ENCODE data around the gene FOXP2. TPM values are rescaled to one million over a fixed set of nuclear protein-coding genes. Genes with fewer than 3 reads are reported as not detected.
"Not testable (repeated sequence)": the region's sequence is repeated elsewhere in the genome, so short reads cannot be mapped to it uniquely, and the experiment has no call there.

Gene FOXP2
- total RNA-seq, 4 donors from 2014 or later, result 11.8 to 25.8 (median 17.2) TPM

DNA sequence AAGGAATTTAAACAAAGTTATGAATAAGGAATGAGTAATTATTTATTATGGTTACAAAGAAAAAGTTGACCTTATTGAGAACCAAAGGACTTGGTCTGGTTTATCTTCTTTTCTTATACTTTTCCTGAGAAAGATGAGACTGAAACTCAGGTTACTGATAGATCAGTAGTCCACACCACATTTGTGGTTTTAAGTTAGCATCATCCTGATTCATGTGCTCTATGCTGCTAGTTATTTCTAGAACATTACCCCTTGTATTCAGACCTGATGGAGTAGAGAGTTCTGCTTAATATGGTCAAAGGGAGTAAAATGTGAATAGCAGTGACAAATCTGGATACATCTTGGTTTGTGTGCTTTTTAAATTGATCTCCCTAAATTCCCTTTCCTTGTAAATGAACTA is 63.8 kb downstream of the FOXP2 start:
- Histone ChIP-seq H3K9me3 (peaks cover 0 to 3% (median 0%) of the 10 kb centered on the region in 4 donors), H3K4me3 (no peak overlapping the region), H3K27me3 (no peaks in the 10 kb centered on the region), H3K4me1 (no peaks in the 10 kb centered on the region), H3K36me3 (no peaks in the 10 kb centered on the region), H3K27ac (no peak overlapping the region)
- TF ChIP-seq POLR2A (IDR thresholded peaks at IDR 0.05), result no peak
- no peak for TF ChIP-seq EP300 (IDR thresholded peaks at IDR 0.05)
- TF ChIP-seq, protein P1, sequence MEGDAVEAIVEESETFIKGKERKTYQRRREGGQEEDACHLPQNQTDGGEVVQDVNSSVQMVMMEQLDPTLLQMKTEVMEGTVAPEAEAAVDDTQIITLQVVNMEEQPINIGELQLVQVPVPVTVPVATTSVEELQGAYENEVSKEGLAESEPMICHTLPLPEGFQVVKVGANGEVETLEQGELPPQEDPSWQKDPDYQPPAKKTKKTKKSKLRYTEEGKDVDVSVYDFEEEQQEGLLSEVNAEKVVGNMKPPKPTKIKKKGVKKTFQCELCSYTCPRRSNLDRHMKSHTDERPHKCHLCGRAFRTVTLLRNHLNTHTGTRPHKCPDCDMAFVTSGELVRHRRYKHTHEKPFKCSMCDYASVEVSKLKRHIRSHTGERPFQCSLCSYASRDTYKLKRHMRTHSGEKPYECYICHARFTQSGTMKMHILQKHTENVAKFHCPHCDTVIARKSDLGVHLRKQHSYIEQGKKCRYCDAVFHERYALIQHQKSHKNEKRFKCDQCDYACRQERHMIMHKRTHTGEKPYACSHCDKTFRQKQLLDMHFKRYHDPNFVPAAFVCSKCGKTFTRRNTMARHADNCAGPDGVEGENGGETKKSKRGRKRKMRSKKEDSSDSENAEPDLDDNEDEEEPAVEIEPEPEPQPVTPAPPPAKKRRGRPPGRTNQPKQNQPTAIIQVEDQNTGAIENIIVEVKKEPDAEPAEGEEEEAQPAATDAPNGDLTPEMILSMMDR (IDR thresholded peaks at IDR 0.05), result no peak
- DNase-seq (ENCODE audit: low spot score in 2 of 2), result no peak

DNA sequence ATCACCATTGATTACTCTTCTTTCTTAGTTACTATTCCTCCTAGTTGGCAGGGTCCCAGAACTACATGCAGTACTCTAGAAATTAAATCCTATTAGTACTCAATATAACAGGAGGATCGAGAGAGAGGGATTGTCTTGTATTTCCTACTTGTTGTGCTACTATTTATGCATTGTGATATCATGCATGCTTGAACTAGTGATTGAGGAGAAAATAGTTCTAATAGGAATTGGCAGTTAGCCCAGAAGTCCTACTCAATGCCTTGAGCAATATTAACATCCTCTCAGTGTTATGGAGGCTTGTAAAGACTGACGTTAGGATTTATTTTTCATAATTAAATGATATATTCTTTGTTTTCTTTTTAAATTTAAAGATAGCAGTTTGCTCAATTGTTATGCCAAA is 67.4 kb downstream of the FOXP2 start:
- Histone ChIP-seq H3K36me3 (no peaks in the 10 kb centered on the region), H3K27ac (no peak overlapping the region), H3K9me3 (peaks cover 0 to 7% (median 0%) of the 10 kb centered on the region in 4 donors), H3K27me3 (no peaks in the 10 kb centered on the region), H3K4me3 (no peak overlapping the region), H3K4me1 (no peaks in the 10 kb centered on the region)
- WGBS, 2 donors, result 40 to 48% methylated on average over 2 of the region's 2 CpGs
- no peak for DNase-seq (ENCODE audit: low spot score in 2 of 2)
- TF ChIP-seq, protein P1 (IDR thresholded peaks at IDR 0.05), result no peak
- TF ChIP-seq EP300 (IDR thresholded peaks at IDR 0.05) (no peak), POLR2A (IDR thresholded peaks at IDR 0.05) (no peak)

DNA sequence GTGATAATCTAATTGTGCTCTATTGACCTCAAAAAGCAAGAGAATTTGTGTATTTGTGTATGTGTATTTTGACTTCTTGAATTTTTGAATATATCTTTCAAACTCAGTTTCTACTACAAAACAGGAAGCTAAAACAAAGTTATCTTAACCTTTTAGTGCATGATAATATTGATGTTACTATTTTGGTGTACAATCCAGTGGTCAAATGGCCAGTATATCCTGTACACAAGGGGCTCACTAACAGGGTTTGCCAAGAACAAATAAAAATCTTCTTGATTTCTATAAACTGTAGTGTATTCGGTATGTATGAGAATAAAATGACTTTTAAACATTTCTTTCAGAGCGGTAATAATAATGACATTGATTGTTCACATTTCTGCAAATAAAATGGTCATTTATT is 69.6 kb downstream of the FOXP2 start:
- Histone ChIP-seq H3K27me3 (no peaks in the 10 kb centered on the region), H3K4me3 (no peak overlapping the region), H3K9me3 (peaks cover 0 to 17% (median 0%) of the 10 kb centered on the region in 4 donors), H3K4me1 (no peaks in the 10 kb centered on the region), H3K27ac (no peak overlapping the region), H3K36me3 (no peaks in the 10 kb centered on the region)
- 53 to 64% methylated on average over 2 of the region's 2 CpGs for WGBS, 2 donors
- TF ChIP-seq EP300 (IDR thresholded peaks at IDR 0.05) (no peak), POLR2A (IDR thresholded peaks at IDR 0.05) (no peak)
- TF ChIP-seq, protein P1 (IDR thresholded peaks at IDR 0.05), result no peak
- DNase-seq (ENCODE audit: low spot score in 2 of 2), result no peak

DNA sequence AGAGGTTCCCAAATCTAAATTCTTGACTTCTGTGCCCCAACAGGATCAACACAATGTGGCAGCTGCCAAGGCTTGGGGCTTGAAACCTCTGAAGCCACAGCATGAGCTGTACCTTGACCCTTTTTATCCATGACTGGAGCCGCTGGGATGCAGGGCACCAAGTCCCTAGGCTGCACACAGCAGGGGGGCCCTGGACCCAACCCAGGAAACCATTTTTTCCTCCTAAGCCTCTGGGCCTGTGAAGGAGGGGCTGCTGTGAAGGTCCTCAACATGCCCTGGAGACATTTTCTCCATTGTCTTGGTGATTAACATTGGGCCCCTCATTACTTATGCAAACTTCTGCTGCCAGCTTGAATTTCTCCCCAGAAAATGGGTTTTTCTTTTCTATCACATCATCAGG is 72.6 kb downstream of the FOXP2 start:
- no peak for DNase-seq (ENCODE audit: low spot score in 2 of 2)
- H3K36me3 ChIP-seq, result no peaks in the 10 kb centered on the region
- H3K4me3 ChIP-seq, result no peak overlapping the region
- H3K27me3 ChIP-seq, result no peaks in the 10 kb centered on the region
- H3K27ac ChIP-seq, result no peak overlapping the region
- no peaks in the 10 kb centered on the region for H3K4me1 ChIP-seq
- TF ChIP-seq EP300 (IDR thresholded peaks at IDR 0.05) (no peak), POLR2A (IDR thresholded peaks at IDR 0.05) (no peak)
- TF ChIP-seq, protein P1 (IDR thresholded peaks at IDR 0.05), result no peak
- WGBS, 2 donors, result 100% methylated on average over 1 of the region's 1 CpG
- H3K9me3 ChIP-seq, result peaks cover 0 to 17% (median 0%) of the 10 kb centered on the region in 4 donors

DNA sequence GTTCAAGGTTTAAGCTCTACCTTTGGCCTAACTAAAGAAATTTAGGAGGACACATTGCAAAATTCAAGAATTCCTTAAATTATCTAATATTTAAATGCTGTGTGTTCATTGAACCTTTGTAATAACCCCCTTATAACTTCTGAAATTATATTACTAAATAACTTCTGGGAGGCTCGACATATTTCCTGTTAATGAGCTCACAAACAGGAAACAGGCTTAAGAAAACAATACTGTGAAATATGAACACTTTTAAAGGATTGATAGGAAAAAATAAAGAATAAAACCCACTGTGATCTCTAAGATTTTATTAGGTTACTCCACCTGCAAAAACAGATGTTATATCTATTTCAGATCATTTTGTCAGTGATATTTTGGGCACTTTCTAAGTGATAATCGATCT is 74.1 kb downstream of the FOXP2 start:
- Histone ChIP-seq H3K4me3 (no peak overlapping the region), H3K36me3 (no peaks in the 10 kb centered on the region), H3K4me1 (no peaks in the 10 kb centered on the region), H3K27ac (no peak overlapping the region), H3K27me3 (no peaks in the 10 kb centered on the region), H3K9me3 (peaks cover 0 to 17% (median 0%) of the 10 kb centered on the region in 4 donors)
- WGBS, 2 donors, result 54 to 68% methylated on average over 2 of the region's 2 CpGs
- DNase-seq (ENCODE audit: low spot score in 2 of 2), result no peak
- TF ChIP-seq, protein P1 (IDR thresholded peaks at IDR 0.05), result no peak
- TF ChIP-seq EP300 (IDR thresholded peaks at IDR 0.05) (no peak), POLR2A (IDR thresholded peaks at IDR 0.05) (no peak)

DNA sequence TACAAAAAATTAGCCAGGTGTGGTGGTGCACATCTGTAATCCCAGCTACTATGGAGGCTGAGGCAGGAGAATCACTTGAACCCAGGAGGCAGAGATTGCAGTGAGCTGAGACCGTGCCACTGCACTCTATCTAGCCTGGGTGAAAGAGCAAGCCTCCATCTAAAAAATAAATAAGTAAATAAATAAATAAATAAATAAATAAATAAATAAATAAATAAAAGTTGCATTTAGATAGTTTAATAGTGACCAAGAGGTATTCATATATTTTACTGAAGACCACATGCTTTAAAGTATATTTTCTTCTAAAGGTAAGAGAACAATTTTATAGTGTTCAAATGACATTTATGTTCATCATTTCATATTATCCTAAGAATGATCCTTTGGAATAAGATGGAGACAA is 82.9 kb downstream of the FOXP2 start:
- DNase-seq (ENCODE audit: low spot score in 2 of 2); H3K36me3 ChIP-seq; H3K27ac ChIP-seq; H3K27me3 ChIP-seq; H3K4me3 ChIP-seq; H3K9me3 ChIP-seq: not testable (repeated sequence)
- peaks cover 0 to 10% (median 0%) of the 10 kb centered on the region in 4 donors for H3K4me1 ChIP-seq
- WGBS, 2 donors, result 88 to 97% methylated on average over 1 of the region's 1 CpG
